DND-41 (cell line): ENCODE data around the gene NTRK1.

Experiments
- EZH2 ChIP-seq: IDR thresholded peaks from 3 replicates; pipeline ENCODE4 v1.6.1; 2012; ENCODE audit warnings: borderline replicate concordance, low read depth, mild to moderate bottlenecking, moderate library complexity, low read length, inconsistent platforms; ENCODE audit not compliant: severe bottlenecking
- TF ChIP-seq, protein P1 (sequence below): IDR thresholded peaks from 2 replicates; pipeline ENCODE4 v1.5.1; 2012; ENCODE audit warnings: borderline replicate concordance, low read length, moderate library complexity, mild to moderate bottlenecking; ENCODE audit not compliant: poor library complexity, severe bottlenecking; ENCODE audit errors: extremely low read depth

DNA sequence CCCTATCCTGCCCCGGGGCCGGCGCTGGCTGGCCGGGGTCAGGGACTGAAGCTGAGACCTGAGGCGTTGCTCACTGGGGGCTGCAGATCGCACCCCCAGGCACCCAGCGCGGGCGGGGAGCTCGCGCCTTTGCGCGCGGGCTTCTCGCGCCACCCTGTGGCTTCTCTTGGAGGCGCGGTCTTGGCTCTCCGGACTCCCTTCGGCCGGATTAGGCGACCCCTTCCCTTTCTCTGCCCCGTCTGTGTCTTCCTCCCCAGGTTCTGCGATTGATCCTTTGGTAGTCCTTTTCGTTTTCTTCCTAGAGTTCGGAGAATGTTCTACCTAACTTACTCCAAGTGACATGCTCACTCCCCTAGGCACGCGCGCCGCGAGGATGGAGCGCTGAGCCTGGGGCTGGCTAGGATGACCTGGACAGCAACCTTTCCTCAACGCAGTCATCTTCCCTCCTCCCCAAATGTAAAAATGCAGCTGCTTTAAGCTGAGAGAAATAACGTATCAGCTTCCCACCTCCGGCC lies 495 bp upstream of the NTRK1 start:
- TF ChIP-seq, protein P1, sequence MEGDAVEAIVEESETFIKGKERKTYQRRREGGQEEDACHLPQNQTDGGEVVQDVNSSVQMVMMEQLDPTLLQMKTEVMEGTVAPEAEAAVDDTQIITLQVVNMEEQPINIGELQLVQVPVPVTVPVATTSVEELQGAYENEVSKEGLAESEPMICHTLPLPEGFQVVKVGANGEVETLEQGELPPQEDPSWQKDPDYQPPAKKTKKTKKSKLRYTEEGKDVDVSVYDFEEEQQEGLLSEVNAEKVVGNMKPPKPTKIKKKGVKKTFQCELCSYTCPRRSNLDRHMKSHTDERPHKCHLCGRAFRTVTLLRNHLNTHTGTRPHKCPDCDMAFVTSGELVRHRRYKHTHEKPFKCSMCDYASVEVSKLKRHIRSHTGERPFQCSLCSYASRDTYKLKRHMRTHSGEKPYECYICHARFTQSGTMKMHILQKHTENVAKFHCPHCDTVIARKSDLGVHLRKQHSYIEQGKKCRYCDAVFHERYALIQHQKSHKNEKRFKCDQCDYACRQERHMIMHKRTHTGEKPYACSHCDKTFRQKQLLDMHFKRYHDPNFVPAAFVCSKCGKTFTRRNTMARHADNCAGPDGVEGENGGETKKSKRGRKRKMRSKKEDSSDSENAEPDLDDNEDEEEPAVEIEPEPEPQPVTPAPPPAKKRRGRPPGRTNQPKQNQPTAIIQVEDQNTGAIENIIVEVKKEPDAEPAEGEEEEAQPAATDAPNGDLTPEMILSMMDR: peak; percentile 53
- TF ChIP-seq EZH2: no peak
